K562 (cell line): ENCODE data around the gene ARL8A. TPM values are rescaled to one million over a fixed set of nuclear protein-coding genes. Genes with fewer than 3 reads are reported as not detected.

ENCODE experiments used
- FOXM1 ChIP-seq, 2 experiments: fragments of 450-650 bp in 1 of 2; sonication (generic) in 1 of 2; formaldehyde crosslinking in 1 of 2; IDR thresholded peaks; 2 replicates each; pipeline versions ENCODE4 v1.6.1 to v1.9.0; 2017 to 2022; ENCODE audit warnings: low read depth in 2 of 2, mild to moderate bottlenecking in 2 of 2, missing genetic modification reagents in 1 of 2, moderate library complexity in 1 of 2
- LEF1 ChIP-seq: fragments of 450-650 bp; IDR thresholded peaks from 2 replicates; pipeline ENCODE4 v1.6.1; 2016; ENCODE audit warnings: mild to moderate bottlenecking
- MAFF ChIP-seq: IDR thresholded peaks from 2 replicates; pipeline ENCODE4 v1.6.1; 2012; ENCODE audit warnings: low read length, improper control_type of control experiment
- NBN ChIP-seq: fragments of 450-650 bp; IDR thresholded peaks from 2 replicates; pipeline ENCODE4 v1.6.1; 2016; ENCODE audit warnings: low read depth, mild to moderate bottlenecking
- NFXL1 ChIP-seq: fragments of 450-650 bp; formaldehyde crosslinking; IDR thresholded peaks from 2 replicates; pipeline ENCODE4 v1.4.0; 2021; ENCODE audit warnings: mild to moderate bottlenecking
- POLR2A ChIP-seq: fragments of 450-650 bp; conservative IDR thresholded peaks from 2 replicates; pipeline ENCODE4 v1.6.1; 2016
- RHOXF2B ChIP-seq: fragments of 250-450 bp; sonication (Bioruptor Pico); conservative IDR thresholded peaks from 2 replicates; pipeline ENCODE4 v1.5.1; 2021
- TBP ChIP-seq: optimal IDR thresholded peaks from 2 replicates; pipeline ENCODE3; 2011; ENCODE audit warnings: low read depth, low read length, improper control_type of control experiment
- TEAD4 ChIP-seq, 2 experiments: sonication (generic) in 1 of 2; formaldehyde crosslinking in 1 of 2; IDR thresholded peaks; 2 replicates each; pipeline versions ENCODE4 v1.6.1 to v1.8.0; 2012 to 2022; ENCODE audit warnings: borderline replicate concordance in 1 of 2, inconsistent platforms in 1 of 2, low read length in 1 of 2, mild to moderate bottlenecking in 1 of 2, missing genetic modification reagents in 1 of 2
- YY1 ChIP-seq, 3 experiments: IDR thresholded peaks; 2 replicates each; pipeline ENCODE4 v1.6.1; 2011; ENCODE audit warnings: low read length in 2 of 3, mild to moderate bottlenecking in 2 of 3, moderate library complexity in 2 of 3, borderline replicate concordance in 1 of 3, control low read depth in 1 of 3, low read depth in 1 of 3; ENCODE audit not compliant: insufficient read depth in 3 of 3, insufficient replicate concordance in 2 of 3, control insufficient read depth in 1 of 3, insufficient read length in 1 of 3; ENCODE audit errors: extremely low read depth in 1 of 3
- ZMIZ1 ChIP-seq, 2 experiments: fragments of 150-350 bp in 1 of 2; IDR thresholded peaks; 2 replicates each; pipeline ENCODE4 v1.6.1; 2012 to 2016; ENCODE audit warnings: low read depth in 2 of 2, low read length in 2 of 2, mild to moderate bottlenecking in 1 of 2, moderate library complexity in 1 of 2
- ZNF408 ChIP-seq: fragments of 250-450 bp; sonication (Bioruptor Pico); IDR thresholded peaks from 2 replicates; pipeline ENCODE4 v1.4.0; 2020; ENCODE audit warnings: low read depth, mild to moderate bottlenecking, moderate library complexity
- polyA plus RNA-seq, 8 experiments: library from polyadenylated mRNA; depleted of rRNA in 4 of 8; stranded (reverse) in 5 of 8; unstranded in 3 of 8; fragments of >200 nt; fragmentation: Nextera tagmentation in 2 of 8; fragmentation: Illumina TruSeq in 1 of 8; extraction: Ambion mirVana in 2 of 8; extraction: Trizol in 1 of 8; gene quantifications; 2 replicates each; pipeline versions ENCODE4 v1.2.1 to v1.2.3, GENCODE V29; 2011 to 2014; ENCODE audit warnings: inconsistent platforms in 1 of 8, missing spikeins in 1 of 8
- total RNA-seq, 7 experiments: library from RNA; depleted of rRNA in 6 of 7; stranded (reverse); fragments of >200 nt in 6 of 7; fragmentation: Illumina TruSeq in 2 of 7; extraction: Trizol in 2 of 7; gene quantifications; 2 replicates each; pipeline versions ENCODE4 v1.2.1 to v1.2.3, GENCODE V29; 2011 to 2021; ENCODE audit warnings: low replicate concordance in 1 of 7
- TF ChIP-seq, protein P1 (sequence below), 2 experiments: IDR thresholded peaks; 2 replicates each; pipeline ENCODE4 v1.6.1; 2011; ENCODE audit warnings: borderline replicate concordance in 1 of 2, control low read depth in 1 of 2, low read depth in 1 of 2, low read length in 1 of 2, mild to moderate bottlenecking in 1 of 2, mixed read lengths in 1 of 2, moderate library complexity in 1 of 2; ENCODE audit not compliant: insufficient read depth in 1 of 2, insufficient read length in 1 of 2, poor library complexity in 1 of 2, severe bottlenecking in 1 of 2; ENCODE audit errors: extremely low read depth in 1 of 2
- TF ChIP-seq, protein P2 (sequence below): fragments of 450-650 bp; formaldehyde crosslinking; IDR thresholded peaks from 2 replicates; pipeline ENCODE4 v1.4.0; 2020; ENCODE audit warnings: mild to moderate bottlenecking
- TF ChIP-seq, protein P3 (sequence below): fragments of 150-350 bp; IDR thresholded peaks from 2 replicates; pipeline ENCODE4 v1.6.1; 2014; ENCODE audit warnings: low read depth, mild to moderate bottlenecking, low read length, borderline replicate concordance

ARL8A gene
- total and polyA plus RNA-seq, 9 of the 15 experiments (the other 6 are each of a cell fraction or from before 2014, with no cell fraction given), result 0.17 to 27.3 (median 15.6) TPM

DNA sequence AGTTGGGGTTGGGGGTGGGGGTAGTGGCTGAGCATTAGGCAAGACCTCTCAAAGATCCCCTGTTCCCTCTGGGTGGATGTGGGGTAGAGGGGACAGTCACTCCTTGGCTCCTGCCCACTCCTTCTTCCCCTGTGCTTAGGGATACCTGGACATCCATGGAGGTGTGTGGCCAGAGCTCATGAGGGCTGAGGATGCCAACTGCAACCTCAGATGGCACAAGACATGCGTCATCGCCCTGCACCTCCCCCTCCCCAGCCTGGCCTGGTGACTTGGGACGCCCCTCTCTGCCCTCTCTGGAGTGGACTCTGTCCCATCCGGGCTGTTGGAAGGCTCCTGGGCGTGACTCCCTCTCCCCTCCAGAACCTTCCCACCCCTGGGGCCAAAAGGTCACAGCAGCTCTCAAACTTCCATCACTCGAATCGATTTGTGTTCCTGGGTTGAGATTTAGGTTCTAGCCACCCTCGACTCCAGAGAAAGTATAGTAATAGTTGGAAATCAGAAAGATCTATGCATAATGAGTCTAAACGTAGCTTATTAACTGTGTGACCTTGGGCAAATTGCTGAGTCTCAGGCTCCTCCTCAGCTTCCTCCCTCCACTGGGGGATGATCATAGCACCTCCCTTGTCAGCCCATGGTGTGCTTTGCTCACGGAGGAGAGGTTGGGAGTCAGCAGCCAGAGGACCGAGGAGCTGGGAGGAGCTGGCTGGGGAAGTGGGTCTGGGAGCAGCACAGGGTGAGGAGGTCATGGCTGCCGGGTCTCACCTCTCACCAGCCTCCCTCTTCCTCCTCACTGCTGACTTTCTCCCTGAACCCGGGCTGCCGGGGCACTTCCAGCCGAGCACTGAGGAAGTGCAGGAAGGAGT lies 18.1 kb upstream of the ARL8A start (continued):
- TF ChIP-seq ZNF408 (no peak), TBP (peak; percentile 4), ZMIZ1 (IDR thresholded peaks at IDR 0.05; ENCODE audit: low read depth in 2 of 2, low read length in 2 of 2) (no peak), TEAD4 (IDR thresholded peaks at IDR 0.05; ENCODE audit: low read length) (no peak), TEAD4 (CRISPR knock-in tag; IDR thresholded peaks at IDR 0.05; ENCODE audit: borderline replicate concordance) (0 out of 2 replicates have a peak, but pooled peaks have one; percentile 26), FOXM1 (IDR thresholded peaks at IDR 0.05; ENCODE audit: low read depth) (no peak), FOXM1 (CRISPR knock-in tag; IDR thresholded peaks at IDR 0.05; ENCODE audit: low read depth) (0 out of 2 replicates have a peak, but pooled peaks have one; percentile 32), POLR2A (peak; percentile 69), LEF1 (peak; percentile 15; the same call in 1 of the 2 replicates), NFXL1 (CRISPR knock-in tag) (no peak), NBN (peak; percentile 73; the same call in 1 of the 2 replicates), MAFF (no peak), YY1 (IDR thresholded peaks at IDR 0.05; ENCODE audit: borderline replicate concordance in 1 of 3, control insufficient read depth in 1 of 3, extremely low read depth in 1 of 3, insufficient read depth in 3 of 3, insufficient read length in 1 of 3, insufficient replicate concordance in 2 of 3, low read depth in 1 of 3, low read length in 2 of 3) (peak in 1 of 3 experiments; percentile 56), RHOXF2B (CRISPR knock-in tag) (peak; percentile 80; the same call in 1 of the 2 replicates)
- TF ChIP-seq, protein P1, sequence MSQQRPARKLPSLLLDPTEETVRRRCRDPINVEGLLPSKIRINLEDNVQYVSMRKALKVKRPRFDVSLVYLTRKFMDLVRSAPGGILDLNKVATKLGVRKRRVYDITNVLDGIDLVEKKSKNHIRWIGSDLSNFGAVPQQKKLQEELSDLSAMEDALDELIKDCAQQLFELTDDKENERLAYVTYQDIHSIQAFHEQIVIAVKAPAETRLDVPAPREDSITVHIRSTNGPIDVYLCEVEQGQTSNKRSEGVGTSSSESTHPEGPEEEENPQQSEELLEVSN (IDR thresholded peaks at IDR 0.05; ENCODE audit: borderline replicate concordance in 1 of 2, extremely low read depth in 1 of 2, insufficient read depth in 1 of 2, insufficient read length in 1 of 2, low read depth in 1 of 2, low read length in 1 of 2, poor library complexity in 1 of 2, severe bottlenecking in 1 of 2), result no peak
- TF ChIP-seq, protein P2, sequence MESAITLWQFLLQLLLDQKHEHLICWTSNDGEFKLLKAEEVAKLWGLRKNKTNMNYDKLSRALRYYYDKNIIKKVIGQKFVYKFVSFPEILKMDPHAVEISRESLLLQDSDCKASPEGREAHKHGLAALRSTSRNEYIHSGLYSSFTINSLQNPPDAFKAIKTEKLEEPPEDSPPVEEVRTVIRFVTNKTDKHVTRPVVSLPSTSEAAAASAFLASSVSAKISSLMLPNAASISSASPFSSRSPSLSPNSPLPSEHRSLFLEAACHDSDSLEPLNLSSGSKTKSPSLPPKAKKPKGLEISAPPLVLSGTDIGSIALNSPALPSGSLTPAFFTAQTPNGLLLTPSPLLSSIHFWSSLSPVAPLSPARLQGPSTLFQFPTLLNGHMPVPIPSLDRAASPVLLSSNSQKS, result no peak
- TF ChIP-seq, protein P3, sequence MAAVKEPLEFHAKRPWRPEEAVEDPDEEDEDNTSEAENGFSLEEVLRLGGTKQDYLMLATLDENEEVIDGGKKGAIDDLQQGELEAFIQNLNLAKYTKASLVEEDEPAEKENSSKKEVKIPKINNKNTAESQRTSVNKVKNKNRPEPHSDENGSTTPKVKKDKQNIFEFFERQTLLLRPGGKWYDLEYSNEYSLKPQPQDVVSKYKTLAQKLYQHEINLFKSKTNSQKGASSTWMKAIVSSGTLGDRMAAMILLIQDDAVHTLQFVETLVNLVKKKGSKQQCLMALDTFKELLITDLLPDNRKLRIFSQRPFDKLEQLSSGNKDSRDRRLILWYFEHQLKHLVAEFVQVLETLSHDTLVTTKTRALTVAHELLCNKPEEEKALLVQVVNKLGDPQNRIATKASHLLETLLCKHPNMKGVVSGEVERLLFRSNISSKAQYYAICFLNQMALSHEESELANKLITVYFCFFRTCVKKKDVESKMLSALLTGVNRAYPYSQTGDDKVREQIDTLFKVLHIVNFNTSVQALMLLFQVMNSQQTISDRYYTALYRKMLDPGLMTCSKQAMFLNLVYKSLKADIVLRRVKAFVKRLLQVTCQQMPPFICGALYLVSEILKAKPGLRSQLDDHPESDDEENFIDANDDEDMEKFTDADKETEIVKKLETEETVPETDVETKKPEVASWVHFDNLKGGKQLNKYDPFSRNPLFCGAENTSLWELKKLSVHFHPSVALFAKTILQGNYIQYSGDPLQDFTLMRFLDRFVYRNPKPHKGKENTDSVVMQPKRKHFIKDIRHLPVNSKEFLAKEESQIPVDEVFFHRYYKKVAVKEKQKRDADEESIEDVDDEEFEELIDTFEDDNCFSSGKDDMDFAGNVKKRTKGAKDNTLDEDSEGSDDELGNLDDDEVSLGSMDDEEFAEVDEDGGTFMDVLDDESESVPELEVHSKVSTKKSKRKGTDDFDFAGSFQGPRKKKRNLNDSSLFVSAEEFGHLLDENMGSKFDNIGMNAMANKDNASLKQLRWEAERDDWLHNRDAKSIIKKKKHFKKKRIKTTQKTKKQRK, result no peak
